Measurements from ENCODE around the gene ELSPBP1. TPM values are rescaled to one million over a fixed set of nuclear protein-coding genes. Genes with fewer than 3 reads are reported as not detected.
A peak's percentile ranks its signal among the peaks of the same experiment; 100 is the strongest.
"Not testable (repeated sequence)": the region's sequence is repeated elsewhere in the genome, so short reads cannot be mapped to it uniquely, and the experiment has no call there.

Gene ELSPBP1
- total RNA-seq (not detected), polyA plus RNA-seq (not detected)

DNA sequence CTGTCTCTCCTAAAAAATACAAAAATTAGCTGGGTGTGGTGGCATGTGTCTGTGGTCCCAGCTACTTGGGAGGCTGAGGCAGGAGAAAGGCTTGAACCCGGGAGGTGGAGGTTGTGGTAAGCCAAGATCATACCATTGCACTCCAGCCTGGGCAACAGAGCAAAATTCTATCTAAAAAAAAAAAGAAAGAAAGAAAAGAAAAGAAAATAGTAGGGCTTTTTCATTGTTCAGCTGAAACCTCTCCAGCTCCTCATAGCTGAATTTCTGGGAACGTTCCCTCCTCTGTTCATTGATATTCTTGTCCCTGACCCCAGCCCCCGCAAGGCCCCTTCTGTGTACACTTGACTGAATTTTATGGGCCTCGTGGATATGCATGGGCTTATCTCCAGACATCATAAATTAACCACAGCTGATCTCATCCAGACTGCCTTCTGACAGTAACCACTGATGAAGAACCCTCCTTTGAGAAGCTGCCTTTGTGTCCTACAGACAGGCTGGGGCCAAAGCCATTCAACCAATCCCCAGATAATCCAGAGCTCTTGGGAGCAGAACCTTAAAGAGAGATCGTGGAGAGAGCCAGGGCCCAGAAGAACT lies at the start of gene ELSPBP1:
ELSPBP1 (plus strand) TSS at position 424 of the 594 bp plus-strand sequence. CDS start 14,036 bp downstream, outside the sequence.
- WGBS, 2 donors: 22 to 42% methylated on average over 5 of the region's 5 CpGs
- Histone ChIP-seq H3K4me3 (no peak within 1 kb of the TSS), H3K9me3 (no peaks in the 10 kb centered on the region), H3K27me3 (peaks cover 0 to 24% (median 0%) of the 10 kb centered on the region in 3 donors), H3K27ac (no peak within 1 kb of the TSS), H3K4me1 (no peaks in the 10 kb centered on the region), H3K36me3 (no peaks in the 10 kb centered on the region)
- TF ChIP-seq POLR2A (IDR thresholded peaks at IDR 0.05): no peak
- TF ChIP-seq, protein P1, sequence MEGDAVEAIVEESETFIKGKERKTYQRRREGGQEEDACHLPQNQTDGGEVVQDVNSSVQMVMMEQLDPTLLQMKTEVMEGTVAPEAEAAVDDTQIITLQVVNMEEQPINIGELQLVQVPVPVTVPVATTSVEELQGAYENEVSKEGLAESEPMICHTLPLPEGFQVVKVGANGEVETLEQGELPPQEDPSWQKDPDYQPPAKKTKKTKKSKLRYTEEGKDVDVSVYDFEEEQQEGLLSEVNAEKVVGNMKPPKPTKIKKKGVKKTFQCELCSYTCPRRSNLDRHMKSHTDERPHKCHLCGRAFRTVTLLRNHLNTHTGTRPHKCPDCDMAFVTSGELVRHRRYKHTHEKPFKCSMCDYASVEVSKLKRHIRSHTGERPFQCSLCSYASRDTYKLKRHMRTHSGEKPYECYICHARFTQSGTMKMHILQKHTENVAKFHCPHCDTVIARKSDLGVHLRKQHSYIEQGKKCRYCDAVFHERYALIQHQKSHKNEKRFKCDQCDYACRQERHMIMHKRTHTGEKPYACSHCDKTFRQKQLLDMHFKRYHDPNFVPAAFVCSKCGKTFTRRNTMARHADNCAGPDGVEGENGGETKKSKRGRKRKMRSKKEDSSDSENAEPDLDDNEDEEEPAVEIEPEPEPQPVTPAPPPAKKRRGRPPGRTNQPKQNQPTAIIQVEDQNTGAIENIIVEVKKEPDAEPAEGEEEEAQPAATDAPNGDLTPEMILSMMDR (IDR thresholded peaks at IDR 0.05): no peak
- TF ChIP-seq POLR2AphosphoS5 (IDR thresholded peaks at IDR 0.05): no peak
- no peak for TF ChIP-seq EP300 (IDR thresholded peaks at IDR 0.05)
- no peak for DNase-seq
- intact Hi-C loops (cut with DNase I): no loop called here

GRCh38 chr19:47949852-47950521 lies 44.4 kb upstream of the ELSPBP1 start:
- intact Hi-C loops (cut with DNase I): not testable (repeated sequence)
- 89 to 91% methylated on average over 18 to 21 of the region's 24 CpGs for WGBS, 2 donors

GRCh38 chr19:47952132-47952531 lies 42.3 kb upstream of the ELSPBP1 start:
- H3K27ac ChIP-seq; H3K4me1 ChIP-seq; H3K27me3 ChIP-seq; intact Hi-C loops (cut with DNase I); H3K36me3 ChIP-seq; H3K4me3 ChIP-seq; DNase-seq; H3K9me3 ChIP-seq: not testable (repeated sequence)
- no CpG with 5 or more reads among the region's 21 CpGs for WGBS, 2 donors

More at GRCh38 chr19:47949852-47950521, 44.4 kb upstream of the ELSPBP1 start:
- not testable (repeated sequence) for H3K9me3 ChIP-seq, H3K27me3 ChIP-seq, H3K4me3 ChIP-seq, H3K4me1 ChIP-seq, H3K27ac ChIP-seq, H3K36me3 ChIP-seq
- DNase-seq: peak; percentile 80

- H3K9me3 ChIP-seq; H3K27ac ChIP-seq; intact Hi-C loops (cut with DNase I); H3K4me1 ChIP-seq; H3K27me3 ChIP-seq; H3K4me3 ChIP-seq; H3K36me3 ChIP-seq: not testable (repeated sequence)
- whole genome bisulfite sequencing, 2 donors: 82 to 89% methylated on average over 7 of the region's 11 CpGs
- peak; percentile 76 for DNase-seq
Observed at GRCh38 chr19:47955936-47956335, 38.5 kb upstream of the ELSPBP1 start.

- DNase-seq: no peak
- no peak overlapping the region for H3K27ac ChIP-seq
- H3K36me3 ChIP-seq: no peaks in the 10 kb centered on the region
- peaks cover 0 to 17% (median 0%) of the 10 kb centered on the region in 3 donors for H3K27me3 ChIP-seq
- intact Hi-C loops (cut with DNase I): no loop called here
- no peaks in the 10 kb centered on the region for H3K9me3 ChIP-seq
- H3K4me1 ChIP-seq: no peaks in the 10 kb centered on the region
- TF ChIP-seq, protein P1 (IDR thresholded peaks at IDR 0.05): no peak
- TF ChIP-seq POLR2AphosphoS5 (IDR thresholded peaks at IDR 0.05) (no peak), EP300 (IDR thresholded peaks at IDR 0.05) (no peak), POLR2A (IDR thresholded peaks at IDR 0.05) (no peak)
- H3K4me3 ChIP-seq: no peak overlapping the region
- 85 to 93% methylated on average over 6 of the region's 6 CpGs for WGBS, 2 donors
Observed at GRCh38 chr19:47973529-47973928, 20.9 kb upstream of the ELSPBP1 start.

GRCh38 chr19:47991191-47991808 lies 3.1 kb upstream of the ELSPBP1 start:
- H3K27me3 ChIP-seq: peaks cover 0 to 34% (median 0%) of the 10 kb centered on the region in 3 donors
- no peaks in the 10 kb centered on the region for H3K4me1 ChIP-seq
- WGBS, 2 donors: 36 to 45% methylated on average over 10 of the region's 10 CpGs
- no peaks in the 10 kb centered on the region for H3K9me3 ChIP-seq
- no peaks in the 10 kb centered on the region for H3K36me3 ChIP-seq
- no peak overlapping the region for H3K27ac ChIP-seq
- H3K4me3 ChIP-seq: no peak overlapping the region
- intact Hi-C loops (cut with DNase I): no loop called here
- TF ChIP-seq POLR2A (IDR thresholded peaks at IDR 0.05): no peak
- TF ChIP-seq POLR2AphosphoS5 (IDR thresholded peaks at IDR 0.05): no peak
- TF ChIP-seq, protein P1 (IDR thresholded peaks at IDR 0.05): no peak
- TF ChIP-seq EP300 (IDR thresholded peaks at IDR 0.05): no peak
- no peak for DNase-seq

Measured in sigmoid colon (tissue), 7 donors.